Mesenchymal stem cell (in vitro differentiated cells and primary cell): ENCODE measurements around the gene MTPN.

Experiments used
- DNase-seq: peaks from one replicate; pipeline ENCODE4 v3.0.0-alpha.2; 2013
- H2AFZ ChIP-seq: one replicate; pipeline ENCODE4 v1.6.1; 2013; ENCODE audit warnings: low read depth, mild to moderate bottlenecking, control low read depth, inconsistent platforms, low read length, moderate library complexity
- H2AK5ac ChIP-seq: 2 replicates; pipeline ENCODE4 v1.6.1; 2013; ENCODE audit warnings: low read length, moderate library complexity, mild to moderate bottlenecking, inconsistent platforms; ENCODE audit not compliant: severe bottlenecking
- H2BK120ac ChIP-seq: one replicate; pipeline ENCODE4 v1.6.1; 2013; ENCODE audit warnings: low read depth, mild to moderate bottlenecking, inconsistent platforms, low read length, moderate library complexity
- H2BK12ac ChIP-seq, 2 experiments: one replicate each; pipeline ENCODE4 v1.6.1; 2013; ENCODE audit warnings: inconsistent platforms in 2 of 2, low read length in 2 of 2, mild to moderate bottlenecking in 2 of 2, moderate library complexity in 2 of 2, control low read depth in 1 of 2
- H2BK15ac ChIP-seq: one replicate; pipeline ENCODE4 v1.6.1; 2013; ENCODE audit warnings: mild to moderate bottlenecking, low read depth, inconsistent platforms; ENCODE audit not compliant: poor library complexity, severe bottlenecking
- H2BK5ac ChIP-seq: 2 replicates; pipeline ENCODE4 v1.6.1; 2013; ENCODE audit warnings: low read depth, mild to moderate bottlenecking, low read length, control low read depth, inconsistent platforms; ENCODE audit not compliant: poor library complexity, severe bottlenecking
- H3K14ac ChIP-seq, 2 experiments: one replicate each; pipeline ENCODE4 v1.6.1; 2013; ENCODE audit warnings: inconsistent platforms in 2 of 2, low read length in 2 of 2, control low read depth in 1 of 2, mild to moderate bottlenecking in 1 of 2, moderate library complexity in 1 of 2
- H3K18ac ChIP-seq, 2 experiments: one replicate each; pipeline ENCODE4 v1.6.1; 2013; ENCODE audit warnings: inconsistent platforms in 2 of 2, low read length in 2 of 2, control low read depth in 1 of 2, low read depth in 1 of 2, mild to moderate bottlenecking in 1 of 2
- H3K23ac ChIP-seq, 2 experiments: one replicate each; pipeline ENCODE4 v1.6.1; 2013; ENCODE audit warnings: inconsistent platforms in 2 of 2, low read length in 2 of 2, mild to moderate bottlenecking in 2 of 2, moderate library complexity in 2 of 2, control low read depth in 1 of 2
- H3K27ac ChIP-seq: 2 replicates; pipeline ENCODE4 v1.5.1; 2013; ENCODE audit warnings: mild to moderate bottlenecking, moderate library complexity, low read length, control low read depth, inconsistent platforms; ENCODE audit not compliant: poor library complexity, severe bottlenecking
- H3K27me3 ChIP-seq, 2 experiments: 2 replicates each; pipeline versions ENCODE4 v1.6.1 to v1.7.0; 2013; ENCODE audit warnings: low read length in 2 of 2, mild to moderate bottlenecking in 2 of 2, moderate library complexity in 2 of 2, control low read depth in 1 of 2, inconsistent platforms in 1 of 2; ENCODE audit not compliant: control insufficient read depth in 1 of 2, insufficient read depth in 1 of 2
- H3K36me3 ChIP-seq, 2 experiments: 2 replicates each; pipeline versions ENCODE4 v1.6.1 to v1.7.0; 2013; ENCODE audit warnings: low read length in 2 of 2, control low read depth in 1 of 2, inconsistent platforms in 1 of 2, low read depth in 1 of 2, mild to moderate bottlenecking in 1 of 2; ENCODE audit not compliant: insufficient read depth in 2 of 2, control insufficient read depth in 1 of 2
- H3K4ac ChIP-seq, 2 experiments: one replicate each; pipeline ENCODE4 v1.6.1; 2013; ENCODE audit warnings: inconsistent platforms in 2 of 2, low read length in 2 of 2, mild to moderate bottlenecking in 2 of 2, moderate library complexity in 2 of 2, control low read depth in 1 of 2, low read depth in 1 of 2
- H3K4me1 ChIP-seq: 2 replicates; pipeline ENCODE4 v1.6.1; 2013; ENCODE audit warnings: low read depth, low read length, control low read depth; ENCODE audit not compliant: control insufficient read depth, insufficient read depth
- H3K4me2 ChIP-seq: 2 replicates; pipeline ENCODE4 v1.6.1; 2013; ENCODE audit warnings: low read length, mild to moderate bottlenecking, inconsistent platforms; ENCODE audit not compliant: poor library complexity, severe bottlenecking
- H3K4me3 ChIP-seq, 2 experiments: 2 replicates each; pipeline versions ENCODE4 v1.5.1 to v1.7.0; 2013; ENCODE audit warnings: low read length in 2 of 2, mild to moderate bottlenecking in 2 of 2, control low read depth in 1 of 2, low read depth in 1 of 2; ENCODE audit not compliant: insufficient read depth in 1 of 2
- H3K79me1 ChIP-seq: replicated peaks from 2 replicates; pipeline ENCODE4 v1.6.1; 2013; ENCODE audit warnings: mild to moderate bottlenecking, control low read depth, low read length, inconsistent platforms; ENCODE audit not compliant: poor library complexity, severe bottlenecking
- H3K9ac ChIP-seq: 2 replicates; pipeline ENCODE4 v1.7.0; 2013; ENCODE audit warnings: mild to moderate bottlenecking, low read length, moderate library complexity
- H3K9me3 ChIP-seq: 2 replicates; pipeline ENCODE4 v1.7.0; 2013; ENCODE audit warnings: mild to moderate bottlenecking, low read length; ENCODE audit not compliant: control insufficient read depth
- H4K8ac ChIP-seq: one replicate; pipeline ENCODE4 v1.6.1; 2013; ENCODE audit warnings: inconsistent platforms, mild to moderate bottlenecking, low read length, moderate library complexity
- H4K91ac ChIP-seq: one replicate; pipeline ENCODE4 v1.6.1; 2013; ENCODE audit warnings: mild to moderate bottlenecking, low read length, inconsistent platforms
- WGBS: methylation state at CpG from one replicate; pipeline ENCODE4 v1.1.7; 2013; ENCODE audit warnings: mixed read lengths; 5-methylcytosine and 5-hydroxymethylcytosine counted together

Gene MTPN

GRCh38 chr7:135900065-135900546 lies 77.1 kb downstream of the MTPN start:
- H2AK5ac ChIP-seq, result no peak overlapping the region
- H2BK15ac ChIP-seq, result no peak overlapping the region
- H4K91ac ChIP-seq, result no peak overlapping the region
- no peak overlapping the region for H2BK12ac ChIP-seq
- WGBS, result 94% methylated on average over 5 of the region's 5 CpGs
- H3K4me2 ChIP-seq, result no peak overlapping the region
- peak; percentile 3 for DNase-seq
- H3K14ac ChIP-seq, result no peak overlapping the region
- H3K27ac ChIP-seq, result no peak overlapping the region
- H3K23ac ChIP-seq, result no peak overlapping the region
- no peak overlapping the region for H2BK5ac ChIP-seq
- H3K4me3 ChIP-seq, result no peak overlapping the region
- no peak overlapping the region for H3K18ac ChIP-seq
- no peak overlapping the region for H3K4ac ChIP-seq
- H3K4me1 ChIP-seq, result peaks cover 1% of the 10 kb centered on the region
- no peaks in the 10 kb centered on the region for H3K36me3 ChIP-seq
- no peak overlapping the region for H4K8ac ChIP-seq
- no peak overlapping the region for H3K9ac ChIP-seq
- no peaks in the 10 kb centered on the region for H3K79me1 ChIP-seq
- no peaks in the 10 kb centered on the region for H3K27me3 ChIP-seq
- H2AFZ ChIP-seq, result no peak overlapping the region
- no peaks in the 10 kb centered on the region for H3K9me3 ChIP-seq
- no peak overlapping the region for H2BK120ac ChIP-seq

- Histone ChIP-seq H2BK12ac (no peak overlapping the region), H3K23ac (no peak overlapping the region), H3K9me3 (no peaks in the 10 kb centered on the region), H2BK5ac (no peak overlapping the region), H3K79me1 (no peaks in the 10 kb centered on the region), H3K27ac (no peak overlapping the region), H3K36me3 (no peaks in the 10 kb centered on the region), H2BK120ac (no peak overlapping the region), H2BK15ac (no peak overlapping the region), H3K14ac (no peak overlapping the region), H2AK5ac (no peak overlapping the region), H3K4me3 (no peak overlapping the region), H4K91ac (no peak overlapping the region), H4K8ac (no peak overlapping the region), H3K4me2 (no peak overlapping the region), H3K9ac (no peak overlapping the region), H2AFZ (no peak overlapping the region), H3K4ac (no peak overlapping the region), H3K27me3 (no peaks in the 10 kb centered on the region), H3K18ac (no peak overlapping the region), H3K4me1 (peaks cover 1% of the 10 kb centered on the region)
- no peak for DNase-seq
- WGBS, result 85% methylated on average over 4 of the region's 6 CpGs
Measured at GRCh38 chr7:135899458-135900064, 77.6 kb downstream of the MTPN start.

- no peak overlapping the region for H4K91ac ChIP-seq
- no peak overlapping the region for H3K4me2 ChIP-seq
- no peak overlapping the region for H3K9ac ChIP-seq
- no peaks in the 10 kb centered on the region for H3K36me3 ChIP-seq
- H3K27me3 ChIP-seq, result peaks cover 0 to 3% of the 10 kb centered on the region in 2 experiments
- no peak overlapping the region for H2BK15ac ChIP-seq
- H4K8ac ChIP-seq, result no peak overlapping the region
- H3K79me1 ChIP-seq, result no peaks in the 10 kb centered on the region
- H3K18ac ChIP-seq, result no peak overlapping the region
- H3K27ac ChIP-seq, result no peak overlapping the region
- no peak overlapping the region for H2BK120ac ChIP-seq
- no peaks in the 10 kb centered on the region for H3K9me3 ChIP-seq
- no peak overlapping the region for H2BK12ac ChIP-seq
- H3K4me1 ChIP-seq, result peaks cover 1% of the 10 kb centered on the region
- no peak overlapping the region for H2BK5ac ChIP-seq
- H3K14ac ChIP-seq, result peak overlapping the region in 1 of 2 experiments; percentile 65
- no peak for DNase-seq
- H3K23ac ChIP-seq, result no peak overlapping the region
- no peak overlapping the region for H2AFZ ChIP-seq
- H3K4me3 ChIP-seq, result no peak overlapping the region
- H2AK5ac ChIP-seq, result no peak overlapping the region
- H3K4ac ChIP-seq, result no peak overlapping the region
- 71% methylated on average over 3 of the region's 3 CpGs for WGBS
Measured at GRCh38 chr7:135898226-135898625, 78.9 kb downstream of the MTPN start.

GRCh38 chr7:135894816-135895215 lies 82.3 kb downstream of the MTPN start:
- 91% methylated on average over 3 of the region's 3 CpGs for WGBS

More at GRCh38 chr7:135894816-135895215, 82.3 kb downstream of the MTPN start:
- no peak overlapping the region for H3K9ac ChIP-seq
- no peak overlapping the region for H3K23ac ChIP-seq
- H3K36me3 ChIP-seq, result no peaks in the 10 kb centered on the region
- no peak overlapping the region for H4K91ac ChIP-seq
- no peaks in the 10 kb centered on the region for H3K9me3 ChIP-seq
- no peak overlapping the region for H2AK5ac ChIP-seq
- H4K8ac ChIP-seq, result no peak overlapping the region
- H3K4me2 ChIP-seq, result no peak overlapping the region
- H2AFZ ChIP-seq, result no peak overlapping the region
- H2BK12ac ChIP-seq, result no peak overlapping the region
- no peak overlapping the region for H3K27ac ChIP-seq
- H3K27me3 ChIP-seq, result peaks cover 0 to 3% of the 10 kb centered on the region in 2 experiments
- no peak overlapping the region for H3K18ac ChIP-seq
- no peak overlapping the region for H3K14ac ChIP-seq
- H2BK5ac ChIP-seq, result no peak overlapping the region
- DNase-seq, result no peak
- no peak overlapping the region for H2BK120ac ChIP-seq
- H3K4me3 ChIP-seq, result no peak overlapping the region
- no peaks in the 10 kb centered on the region for H3K79me1 ChIP-seq
- no peaks in the 10 kb centered on the region for H3K4me1 ChIP-seq
- no peak overlapping the region for H3K4ac ChIP-seq
- no peak overlapping the region for H2BK15ac ChIP-seq
